ENCODE results near the gene KCNK3. TPM values are rescaled to one million over a fixed set of nuclear protein-coding genes. Genes with fewer than 3 reads are reported as not detected.
A peak's percentile ranks its signal among the peaks of the same experiment; 100 is the strongest.

The KCNK3 gene
- total RNA-seq, 2 experiments from 2014 or later: not detected

DNA sequence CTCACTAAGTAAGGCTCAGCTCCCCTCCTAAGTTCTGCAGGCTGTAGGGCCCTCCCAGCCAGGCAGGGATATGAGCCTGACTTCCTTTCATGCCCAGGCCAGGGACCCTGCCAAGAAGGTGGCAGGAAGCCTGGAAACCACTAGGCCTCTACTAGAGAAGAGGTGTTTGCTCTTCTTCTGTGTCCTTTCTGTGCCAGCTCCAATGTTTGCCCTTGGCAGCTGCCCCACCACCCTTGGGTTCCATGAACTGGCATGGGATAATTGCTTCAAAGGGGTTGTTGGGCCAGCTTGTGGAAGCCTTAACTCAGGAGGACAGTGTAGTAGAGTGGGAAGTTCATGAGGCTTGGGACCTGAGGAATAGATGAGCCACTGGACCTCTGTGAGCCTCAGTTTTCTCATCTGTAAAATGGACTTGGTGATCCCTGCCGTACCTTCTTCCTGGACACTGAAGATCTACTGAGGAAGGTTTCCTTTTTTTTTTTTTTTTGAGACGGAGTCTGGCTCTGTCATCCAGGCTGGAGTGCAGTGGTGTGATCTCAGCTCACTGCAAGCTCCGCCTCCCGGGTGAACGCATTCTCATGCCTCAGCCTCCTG is 75.5 kb downstream of the KCNK3 start:
- ChIA-PET POLR2A (no interaction called here), CTCF (interaction anchor here (1.0 to 1.3 kb wide), 2 partner anchors 14 to 24 kb away, joined by 3 read pairs; no protein-coding TSS in a partner anchor)
- no peaks in the 10 kb centered on the region for H3K27me3 Mint-ChIP-seq
- H3K4me3 Mint-ChIP-seq: no peak overlapping the region
- no peaks in the 10 kb centered on the region for H3K9me3 Mint-ChIP-seq
- peaks cover 4% of the 10 kb centered on the region for H3K36me3 Mint-ChIP-seq (ENCODE audit: low read depth)
- no peak for DNase-seq
- intact Hi-C loops (cut with micrococcal nuclease): no loop called here
- H3K4me1 Mint-ChIP-seq (ENCODE audit: low read depth): peaks cover 67% of the 10 kb centered on the region
- ATAC-seq: no peak
- TF ChIP-seq CTCF (IDR thresholded peaks at IDR 0.05): no peak
- no peak overlapping the region for H3K27ac Mint-ChIP-seq

GRCh38 chr2:26768759-26769088 is 76.2 kb downstream of the KCNK3 start:
- intact Hi-C loops (cut with micrococcal nuclease): no loop called here
- ATAC-seq (no peak), DNase-seq (no peak)
- H3K4me1 Mint-ChIP-seq (ENCODE audit: low read depth): peaks cover 65% of the 10 kb centered on the region
- H3K36me3 Mint-ChIP-seq (ENCODE audit: low read depth): peaks cover 4% of the 10 kb centered on the region
- H3K9me3 Mint-ChIP-seq: no peaks in the 10 kb centered on the region
- peak overlapping the region; percentile 29 for H3K27ac Mint-ChIP-seq
- POLR2A ChIA-PET: interaction anchor here (2.1 kb wide), 1 partner anchor 13 kb away, joined by 7 read pairs; no protein-coding TSS in a partner anchor
- no peaks in the 10 kb centered on the region for H3K27me3 Mint-ChIP-seq
- CTCF ChIA-PET: interaction anchor here (1.0 to 1.3 kb wide), 3 partner anchors 13 to 163 kb away, joined by 3 read pairs; no protein-coding TSS in a partner anchor
- H3K4me3 Mint-ChIP-seq: no peak overlapping the region
- no peak for TF ChIP-seq CTCF (IDR thresholded peaks at IDR 0.05)

DNA sequence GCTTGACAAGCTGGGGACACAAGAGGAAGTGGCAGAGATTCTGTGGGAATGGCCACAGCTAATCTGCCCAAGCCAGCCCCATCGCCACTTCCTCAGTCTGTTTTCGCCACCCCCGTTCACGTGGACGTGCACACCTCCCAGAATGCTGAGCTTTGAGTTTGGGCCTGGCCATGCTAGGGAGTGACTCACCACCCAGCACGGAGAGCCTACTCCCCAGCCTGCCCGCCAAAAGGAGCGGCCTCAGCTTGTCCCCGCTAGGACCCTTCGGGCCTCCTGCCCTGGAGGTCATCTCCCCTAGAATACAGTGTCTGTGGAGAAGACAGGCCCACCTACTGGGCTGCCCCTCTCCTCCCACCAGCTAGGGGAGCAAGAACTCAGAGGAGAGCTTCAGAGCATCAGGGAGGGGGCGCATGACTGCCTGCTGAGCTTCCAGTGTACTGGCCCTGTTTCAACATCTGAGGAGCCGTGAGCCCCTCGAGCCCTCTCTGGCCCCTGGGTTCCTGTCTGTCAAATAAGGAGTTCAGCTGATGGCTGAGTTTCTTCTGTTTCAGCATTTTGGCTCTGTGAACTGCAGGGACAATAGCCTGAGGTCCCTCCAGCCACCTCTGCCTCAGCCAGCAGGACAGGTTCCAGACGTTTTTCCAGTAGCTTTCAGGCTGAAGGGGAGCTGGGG is 76.7 kb downstream of the KCNK3 start:
- ChIA-PET CTCF (interaction anchor here (1.0 to 1.3 kb wide), 3 partner anchors 13 to 164 kb away, joined by 3 read pairs; no protein-coding TSS in a partner anchor), POLR2A (interaction anchor here (2.1 kb wide), 1 partner anchor 12 kb away, joined by 7 read pairs; no protein-coding TSS in a partner anchor)
- peak; percentile 64 for DNase-seq
- Mint-ChIP-seq H3K36me3 (ENCODE audit: low read depth) (peaks cover 4% of the 10 kb centered on the region), H3K27me3 (no peaks in the 10 kb centered on the region), H3K27ac (peak overlapping the region; percentile 29), H3K4me3 (no peak overlapping the region), H3K9me3 (no peaks in the 10 kb centered on the region), H3K4me1 (ENCODE audit: low read depth) (peaks cover 65% of the 10 kb centered on the region)
- peak; percentile 59 for ATAC-seq
- intact Hi-C loops (cut with micrococcal nuclease): no loop called here
- TF ChIP-seq CTCF (IDR thresholded peaks at IDR 0.05): no peak

DNA sequence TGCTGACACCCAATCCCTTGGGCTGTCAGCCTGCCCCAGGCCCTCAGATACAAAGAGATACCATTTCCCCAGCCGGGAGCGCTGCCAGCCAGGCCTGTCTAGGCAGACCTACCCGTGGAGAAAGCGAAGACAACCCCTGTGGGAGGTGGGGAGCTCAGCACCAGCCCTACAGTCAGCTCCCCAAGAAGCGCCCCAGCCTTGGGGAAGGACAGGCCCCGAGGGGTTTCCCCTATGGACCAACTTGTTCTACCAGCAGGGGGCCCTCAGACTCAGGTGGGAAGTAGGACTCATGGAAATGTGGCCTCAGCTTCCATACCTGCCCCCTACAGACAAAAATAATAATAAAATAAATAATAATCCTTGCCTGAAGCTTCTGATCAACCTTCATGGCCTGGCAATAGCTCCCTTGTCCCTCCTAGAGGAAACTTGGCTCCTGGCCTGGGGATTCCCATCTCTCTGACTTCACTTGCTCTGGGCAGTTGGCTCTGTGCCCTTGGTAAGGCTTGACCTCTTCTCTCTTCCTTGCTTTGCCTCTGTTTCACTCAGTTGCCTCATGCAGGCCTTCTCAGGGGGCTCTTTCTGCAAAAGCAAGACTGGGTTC is 78.6 kb downstream of the KCNK3 start:
- ChIA-PET POLR2A (interaction anchor here (1.2 kb wide), 1 partner anchor 16 kb away, joined by 4 read pairs; no protein-coding TSS in a partner anchor), CTCF (interaction anchor here (1.1 to 1.7 kb wide), 5 partner anchors 11 to 172 kb away, joined by 3 to 7 read pairs (median 4); partner anchors contain the start of gene CENPA)
- Mint-ChIP-seq H3K4me3 (no peak overlapping the region), H3K27me3 (no peaks in the 10 kb centered on the region), H3K36me3 (ENCODE audit: low read depth) (peaks cover 4% of the 10 kb centered on the region), H3K9me3 (no peaks in the 10 kb centered on the region), H3K4me1 (ENCODE audit: low read depth) (peaks cover 50% of the 10 kb centered on the region), H3K27ac (no peak overlapping the region)
- DNase-seq: peak; percentile 61
- ATAC-seq: peak; percentile 45
- peak; percentile 44 for TF ChIP-seq CTCF (IDR thresholded peaks at IDR 0.05)
- intact Hi-C loops (cut with micrococcal nuclease): no loop called here
